DMS 273 (cell line): ENCODE results near the gene VAMP3.
A peak's percentile ranks its signal among the peaks of the same experiment; 100 is the strongest.

Experiments
- DNase-seq: peaks from one replicate; lab custom pipeline; 2025; ENCODE audit not compliant: unreplicated experiment; lab: John Stamatoyannopoulos, UW

The VAMP3 gene

GRCh38 chr1:7767176-7767575 lies 3.9 kb upstream of the VAMP3 start:
- no peak for DNase-seq

GRCh38 chr1:7768583-7768982 lies 2.5 kb upstream of the VAMP3 start:
- DNase-seq: peak; percentile 57

GRCh38 chr1:7769673-7770412 lies 1.3 kb upstream of the VAMP3 start:
- no peak for DNase-seq

DNA sequence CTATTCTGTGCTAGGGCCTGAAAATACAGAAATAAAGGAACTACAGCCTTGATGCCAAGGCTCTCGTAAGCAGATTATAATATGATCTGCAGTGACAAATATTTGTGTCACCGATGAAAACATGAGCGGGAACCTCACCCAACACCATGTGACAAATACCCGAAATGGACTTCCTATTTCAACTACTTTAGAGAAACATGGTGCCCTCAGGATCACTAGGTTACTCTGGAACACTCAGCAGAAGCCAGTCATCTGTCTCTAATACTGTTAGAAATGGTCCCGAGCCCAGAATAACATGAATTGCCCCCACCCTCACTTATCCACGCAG lies 463 bp upstream of the VAMP3 start:
- DNase-seq: no peak

GRCh38 chr1:7771823-7772299 lies 765 bp downstream of the VAMP3 start:
- DNase-seq: peak; percentile 39

GRCh38 chr1:7777591-7777990 lies 6.5 kb downstream of the VAMP3 start:
- DNase-seq: no peak

DNA sequence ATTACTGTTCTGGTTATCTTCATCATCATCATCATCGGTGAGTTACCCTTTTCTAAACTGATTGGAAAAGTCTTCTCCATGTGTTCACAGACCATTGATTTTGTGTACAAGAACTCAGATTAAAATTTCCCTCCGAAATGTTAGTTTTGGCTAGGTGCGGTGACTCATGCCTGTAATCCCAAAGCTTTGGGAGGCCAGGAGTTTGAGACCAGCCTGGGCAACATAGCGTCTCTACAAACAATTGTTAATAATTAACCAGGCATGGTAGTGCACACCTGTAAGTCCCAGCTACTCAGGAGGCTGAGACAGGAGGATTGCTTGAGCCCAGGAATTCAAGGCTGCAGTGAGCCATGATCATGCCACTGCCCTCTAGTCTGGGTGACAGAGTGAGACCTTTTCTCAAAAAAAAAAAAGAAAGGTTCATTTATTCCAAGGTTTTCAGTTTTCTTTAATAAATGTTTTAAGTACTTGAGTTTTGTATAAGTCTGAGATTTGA lies 7.1 kb downstream of the VAMP3 start:
- no peak for DNase-seq

DNA sequence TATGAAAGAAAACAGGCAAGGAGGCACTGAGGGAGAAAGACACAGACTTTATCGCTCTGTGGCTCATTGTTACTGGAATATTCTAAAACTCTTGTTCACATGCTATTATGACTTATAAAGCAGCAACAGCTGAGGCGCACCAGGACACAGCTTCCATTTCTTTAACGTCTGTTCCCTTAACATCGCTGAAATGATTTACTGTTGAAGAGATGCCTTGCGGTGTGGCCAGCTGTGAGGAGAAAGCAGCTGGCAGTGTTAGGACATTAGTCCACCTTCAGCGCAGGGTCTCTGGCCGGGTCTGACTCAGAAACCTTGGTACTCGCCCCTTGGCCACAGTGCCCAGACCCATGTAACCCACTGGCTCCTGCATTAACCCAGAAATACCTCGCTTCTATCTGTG lies 9.9 kb downstream of the VAMP3 start:
- no peak for DNase-seq

DNA sequence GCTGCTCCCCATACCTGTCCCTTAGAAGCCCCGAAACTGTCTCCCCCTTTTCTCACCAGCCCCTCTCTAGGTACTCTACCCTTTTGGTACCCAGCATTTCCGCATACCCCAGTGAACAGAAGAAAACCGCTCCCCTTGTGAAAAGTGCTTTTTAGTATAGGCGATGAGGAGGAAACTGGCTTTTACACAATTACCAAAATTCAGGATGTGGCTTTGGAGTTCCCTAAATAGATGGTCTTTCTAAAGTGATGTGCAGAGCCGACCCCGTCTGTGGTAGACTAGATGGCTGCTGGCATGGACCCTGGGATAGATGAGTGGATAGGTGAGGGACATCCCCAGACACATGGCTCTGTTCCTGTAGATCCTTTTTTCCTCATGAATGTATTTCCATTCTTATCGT lies 10.4 kb downstream of the VAMP3 start:
- no peak for DNase-seq

DNA sequence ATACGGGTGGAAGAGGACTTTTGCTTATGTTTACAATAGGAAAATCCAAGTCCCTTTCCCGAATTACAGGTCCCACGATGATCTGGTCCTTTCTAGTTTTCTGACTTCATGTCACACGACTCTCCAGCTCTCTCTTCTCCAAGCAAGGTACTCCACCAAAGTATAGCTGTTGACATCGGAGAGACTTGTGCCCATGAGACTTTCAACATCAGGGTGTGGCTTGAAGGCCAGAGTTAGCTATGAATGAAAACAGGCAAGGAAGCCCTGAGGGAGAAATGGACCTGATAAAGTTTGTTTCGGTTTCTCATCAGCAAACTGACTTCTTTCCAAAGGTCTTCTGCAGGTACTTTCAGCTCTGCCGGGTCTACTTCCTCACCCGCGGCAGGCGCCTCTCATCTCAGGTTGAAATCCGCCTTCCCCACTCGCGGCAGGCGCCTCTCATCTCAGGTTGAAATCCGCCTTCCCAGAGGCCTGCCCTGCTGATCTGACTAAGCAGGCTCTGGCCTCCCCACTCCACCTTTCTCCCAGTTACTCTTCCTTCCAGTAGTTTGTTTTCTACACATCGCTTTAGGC lies 10.9 kb downstream of the VAMP3 start:
- DNase-seq: no peak

DNA sequence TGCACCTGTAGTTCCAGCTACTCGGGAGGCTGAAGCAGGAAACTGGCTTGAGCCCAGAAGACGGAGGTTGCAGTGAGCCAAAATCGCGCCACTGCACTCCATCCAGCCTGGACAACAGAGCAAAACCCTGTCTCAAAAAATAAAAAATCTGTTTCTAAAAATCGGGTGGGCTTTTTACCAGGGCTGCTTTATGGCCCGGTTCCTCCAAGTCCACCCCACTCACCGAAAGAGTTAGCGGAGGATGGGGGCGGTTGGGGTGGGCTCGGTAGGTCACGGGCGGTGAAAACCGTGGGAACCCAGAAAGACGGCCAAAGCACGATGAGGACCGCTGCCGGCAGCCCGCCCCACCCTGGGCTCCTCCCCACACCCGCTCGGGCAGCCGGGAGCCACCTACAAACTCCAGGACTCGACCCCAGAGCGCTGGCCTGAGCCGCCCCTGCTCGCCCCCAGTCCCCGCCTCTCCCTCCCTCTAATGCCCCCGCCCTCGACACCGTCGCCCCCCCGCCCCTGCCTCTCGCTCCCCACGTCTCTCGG lies 12.1 kb downstream of the VAMP3 start:
- DNase-seq: peak; percentile 84

DNA sequence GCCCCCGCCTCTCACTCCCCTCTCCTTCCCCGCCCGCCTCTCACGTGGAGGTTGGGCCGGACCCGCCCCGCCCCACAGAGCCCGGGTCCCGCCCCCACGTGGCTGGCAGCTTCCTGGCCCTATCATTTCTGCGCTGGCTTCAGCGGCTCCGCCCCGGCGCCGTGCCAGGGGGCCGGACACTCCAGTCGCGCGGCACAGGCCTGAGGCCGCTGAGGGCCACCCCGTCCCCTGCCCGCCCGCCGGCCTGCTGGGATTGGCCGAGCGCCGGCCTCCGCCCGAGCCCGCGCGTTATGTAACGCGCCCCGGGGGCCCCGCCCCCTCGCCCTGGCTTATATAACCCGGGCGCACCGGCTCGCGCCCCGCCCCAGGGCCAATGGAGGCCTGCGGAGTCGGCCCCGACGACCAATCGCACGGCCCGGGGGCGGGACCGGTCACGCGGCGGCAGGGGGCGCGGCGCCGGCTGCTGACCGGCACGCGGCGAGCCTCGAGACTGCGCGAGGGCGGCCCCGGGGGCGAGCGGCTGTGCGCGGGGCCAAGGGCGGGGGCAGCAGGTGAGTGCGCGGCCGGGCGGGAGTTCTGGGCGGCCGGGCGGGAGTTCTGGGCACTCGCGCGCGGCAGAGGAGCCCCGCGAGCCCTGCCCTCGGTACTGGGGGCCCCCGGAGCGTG lies 12.9 kb downstream of the VAMP3 start, which contains the start of gene PER3:
Gene PER3, plus strand, starts transcription at position 466 of the 666 bp plus-strand sequence. CDS start 587 bp downstream, outside the sequence.
- peak; percentile 99 for DNase-seq

GRCh38 chr1:7784492-7785071 lies 13.5 kb downstream of the VAMP3 start:
- peak; percentile 51 for DNase-seq

GRCh38 chr1:7785108-7785507 lies 14.0 kb downstream of the VAMP3 start:
- no peak for DNase-seq

DNA sequence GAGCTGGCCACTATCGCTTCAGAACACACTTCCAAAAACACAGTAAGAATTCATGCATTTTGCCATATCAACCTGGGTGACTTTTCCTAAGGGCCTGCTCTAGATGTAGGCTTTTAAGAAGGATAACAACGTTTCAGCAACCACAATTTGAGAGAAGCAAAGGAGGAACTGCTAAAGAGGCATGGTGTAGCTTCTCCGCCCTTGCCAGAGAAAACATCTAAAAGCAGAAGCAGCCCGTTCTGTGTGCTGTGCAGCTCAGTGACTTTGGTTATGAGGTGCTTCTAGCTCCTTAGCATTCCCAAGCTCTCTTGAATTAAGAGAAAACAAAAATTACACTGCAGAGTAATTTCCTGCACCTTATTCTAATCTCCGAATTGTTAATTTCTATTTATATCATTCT lies 15.7 kb downstream of the VAMP3 start:
- no peak for DNase-seq

GRCh38 chr1:7789828-7790227 lies 18.7 kb downstream of the VAMP3 start:
- no peak for DNase-seq

GRCh38 chr1:7791027-7791426 lies 19.9 kb downstream of the VAMP3 start:
- DNase-seq: peak; percentile 11

- no peak for DNase-seq
Measured at GRCh38 chr1:7795406-7795805, 24.3 kb downstream of the VAMP3 start.

DNA sequence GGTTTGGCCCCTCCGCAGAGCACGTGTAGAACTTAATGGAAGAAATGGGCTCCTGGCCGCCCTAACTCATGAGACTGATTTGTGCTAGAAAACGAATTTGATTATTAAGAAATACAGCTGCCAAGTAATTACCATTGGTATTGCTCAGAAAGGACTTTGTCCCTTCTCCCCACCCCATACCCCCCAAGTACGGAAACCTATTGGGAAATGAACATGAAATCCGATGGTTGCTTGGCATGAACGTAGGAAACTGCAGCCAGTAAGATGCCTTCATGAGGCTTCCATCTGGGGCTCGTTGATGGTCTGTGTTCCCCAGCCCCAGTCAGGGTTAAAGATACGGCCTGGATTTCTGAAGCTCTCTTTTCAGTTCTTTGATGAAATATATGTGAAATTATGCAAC lies 34.4 kb downstream of the VAMP3 start:
- DNase-seq: no peak

DNA sequence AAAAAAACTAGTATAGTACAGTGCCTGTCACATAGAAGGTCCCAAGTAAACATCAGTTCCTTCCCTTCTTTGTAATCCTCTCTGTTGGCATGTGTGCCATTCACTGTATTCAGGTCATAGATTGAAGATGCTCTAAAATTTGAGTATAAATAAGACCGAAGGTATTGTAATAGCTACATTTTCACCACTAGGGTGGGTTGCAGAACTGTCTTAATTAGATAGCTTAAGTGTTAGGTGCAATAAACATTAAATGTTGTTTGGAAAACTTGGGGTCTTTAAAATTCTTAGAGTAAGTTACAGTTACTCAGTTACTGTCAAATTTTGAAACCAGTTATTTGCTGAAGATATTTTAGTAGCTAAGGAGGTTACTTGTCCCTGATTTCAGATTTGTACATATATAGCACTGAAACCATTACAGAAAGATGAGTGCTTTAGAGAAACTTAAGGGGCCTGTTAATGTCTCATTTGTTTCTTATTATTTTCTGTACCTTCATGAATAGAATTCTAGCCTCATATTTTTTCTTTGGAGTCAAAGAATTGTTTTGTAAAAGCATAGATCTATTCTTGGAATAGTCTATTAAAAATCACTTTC lies 37.3 kb downstream of the VAMP3 start:
- peak; percentile 48 for DNase-seq

DNA sequence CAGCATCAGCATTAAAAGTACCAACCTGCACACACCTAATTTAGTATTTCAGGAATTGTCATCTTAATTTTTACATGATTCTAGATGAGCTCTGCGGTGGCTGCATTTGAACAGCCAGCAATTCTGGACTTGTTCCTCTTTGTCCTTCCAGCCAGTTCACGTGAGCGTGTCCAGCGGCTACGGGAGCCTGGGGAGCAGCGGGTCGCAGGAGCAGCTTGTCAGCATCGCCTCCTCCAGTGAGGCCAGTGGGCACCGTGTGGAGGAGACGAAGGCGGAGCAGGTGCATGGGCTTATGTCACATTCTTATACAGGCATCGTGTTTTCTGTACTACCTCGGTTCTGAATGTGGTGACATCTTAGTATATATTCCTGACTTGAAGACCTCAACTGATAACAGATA lies 38.6 kb downstream of the VAMP3 start:
- no peak for DNase-seq
